Stimulated activated CD4-positive, alpha-beta T cell treated with anti-CD3 and anti-CD28 coated beads, TNF-alpha, amount 100 ng/mL, for 24 hours (primary cell): ENCODE results near the gene MITD1.
"Not testable (repeated sequence)": the region's sequence is repeated elsewhere in the genome, so short reads cannot be mapped to it uniquely, and the experiment has no call there.

Source experiments
- DNase-seq, 3 experiments: peaks; one replicate each; pipeline ENCODE4 v3.0.0-alpha.2; 2020; ENCODE audit warnings: low read depth in 3 of 3

MITD1 gene

GRCh38 chr2:99180755-99181623, at the start of gene MITD1, which contains the start of gene MRPL30:
Gene MITD1 (minus strand): TSS chr2:99181058. CDS start chr2:99180981, 77 bp downstream.
Gene MRPL30 (plus strand): TSS chr2:99181184. CDS start chr2:99186204, 5,020 bp downstream.
- peak; percentile 77 to 84 (median 82) for DNase-seq

GRCh38 chr2:99217929-99218501, 37.2 kb upstream of the MITD1 start:
- DNase-seq = no peak

- DNase-seq = no peak
Observed at GRCh38 chr2:99216096-99216495, 35.2 kb upstream of the MITD1 start.

- DNase-seq = no peak
Observed at GRCh38 chr2:99205491-99205890, 24.6 kb upstream of the MITD1 start.

- DNase-seq = no peak
Observed at GRCh38 chr2:99201959-99202678, 21.3 kb upstream of the MITD1 start.

- no peak for DNase-seq
Observed at GRCh38 chr2:99200076-99200800, 19.4 kb upstream of the MITD1 start.

- no peak for DNase-seq
Observed at GRCh38 chr2:99198103-99198841, 17.4 kb upstream of the MITD1 start.

- not testable (repeated sequence) for DNase-seq
Observed at GRCh38 chr2:99192364-99192763, 11.5 kb upstream of the MITD1 start.

GRCh38 chr2:99190548-99190947, 9.7 kb upstream of the MITD1 start:
- no peak for DNase-seq

- DNase-seq = no peak
Observed at GRCh38 chr2:99188357-99188756, 7.5 kb upstream of the MITD1 start.

GRCh38 chr2:99187011-99187410, 6.2 kb upstream of the MITD1 start:
- no peak for DNase-seq

- DNase-seq = no peak
Observed at GRCh38 chr2:99184811-99185210, 4.0 kb upstream of the MITD1 start.

- no peak for DNase-seq
Observed at GRCh38 chr2:99183025-99183424, 2.2 kb upstream of the MITD1 start.

GRCh38 chr2:99181624-99182000, 754 bp upstream of the MITD1 start:
- DNase-seq = no peak

GRCh38 chr2:99171377-99172140, 9.3 kb downstream of the MITD1 start:
- no peak for DNase-seq

- DNase-seq = no peak
Observed at GRCh38 chr2:99169534-99169933, 11.3 kb downstream of the MITD1 start.

GRCh38 chr2:99166218-99166617, 14.6 kb downstream of the MITD1 start:
- DNase-seq = no peak

GRCh38 chr2:99159594-99159993, 21.3 kb downstream of the MITD1 start:
- no peak for DNase-seq

- no peak for DNase-seq
Observed at GRCh38 chr2:99158599-99158998, 22.3 kb downstream of the MITD1 start.

GRCh38 chr2:99156891-99157290, 24.0 kb downstream of the MITD1 start:
- DNase-seq = no peak
